ENCODE measurements around the gene TNFAIP8L3.

DNA sequence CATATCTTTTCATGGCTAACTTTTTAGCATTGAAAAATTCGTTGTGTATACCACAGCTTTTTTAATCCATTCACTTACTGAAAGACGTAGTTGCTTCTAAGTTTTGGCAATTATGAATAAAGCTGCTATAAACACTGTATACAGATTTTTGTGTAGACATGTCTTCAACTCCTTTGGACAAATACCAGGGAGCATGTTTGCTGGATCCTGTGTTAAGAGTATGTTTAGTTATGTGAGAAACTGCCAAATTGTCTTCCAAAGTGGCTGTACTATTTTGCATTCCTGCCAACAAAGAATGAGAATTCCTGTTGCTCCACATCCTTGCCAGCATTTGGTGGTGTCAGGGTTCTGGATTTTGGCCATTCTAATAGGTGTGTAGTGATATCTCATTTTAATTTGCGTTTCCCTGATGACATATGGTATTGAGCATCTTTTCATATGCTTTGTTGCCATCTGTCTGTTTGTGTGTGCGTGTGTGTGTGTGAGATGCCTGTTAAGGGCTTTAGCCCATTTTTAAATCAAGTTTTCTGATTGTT is 87.5 kb downstream of the TNFAIP8L3 start:
- TF ChIP-seq, protein P1, sequence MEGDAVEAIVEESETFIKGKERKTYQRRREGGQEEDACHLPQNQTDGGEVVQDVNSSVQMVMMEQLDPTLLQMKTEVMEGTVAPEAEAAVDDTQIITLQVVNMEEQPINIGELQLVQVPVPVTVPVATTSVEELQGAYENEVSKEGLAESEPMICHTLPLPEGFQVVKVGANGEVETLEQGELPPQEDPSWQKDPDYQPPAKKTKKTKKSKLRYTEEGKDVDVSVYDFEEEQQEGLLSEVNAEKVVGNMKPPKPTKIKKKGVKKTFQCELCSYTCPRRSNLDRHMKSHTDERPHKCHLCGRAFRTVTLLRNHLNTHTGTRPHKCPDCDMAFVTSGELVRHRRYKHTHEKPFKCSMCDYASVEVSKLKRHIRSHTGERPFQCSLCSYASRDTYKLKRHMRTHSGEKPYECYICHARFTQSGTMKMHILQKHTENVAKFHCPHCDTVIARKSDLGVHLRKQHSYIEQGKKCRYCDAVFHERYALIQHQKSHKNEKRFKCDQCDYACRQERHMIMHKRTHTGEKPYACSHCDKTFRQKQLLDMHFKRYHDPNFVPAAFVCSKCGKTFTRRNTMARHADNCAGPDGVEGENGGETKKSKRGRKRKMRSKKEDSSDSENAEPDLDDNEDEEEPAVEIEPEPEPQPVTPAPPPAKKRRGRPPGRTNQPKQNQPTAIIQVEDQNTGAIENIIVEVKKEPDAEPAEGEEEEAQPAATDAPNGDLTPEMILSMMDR (IDR thresholded peaks at IDR 0.05), result no peak
- TF ChIP-seq, protein P2, sequence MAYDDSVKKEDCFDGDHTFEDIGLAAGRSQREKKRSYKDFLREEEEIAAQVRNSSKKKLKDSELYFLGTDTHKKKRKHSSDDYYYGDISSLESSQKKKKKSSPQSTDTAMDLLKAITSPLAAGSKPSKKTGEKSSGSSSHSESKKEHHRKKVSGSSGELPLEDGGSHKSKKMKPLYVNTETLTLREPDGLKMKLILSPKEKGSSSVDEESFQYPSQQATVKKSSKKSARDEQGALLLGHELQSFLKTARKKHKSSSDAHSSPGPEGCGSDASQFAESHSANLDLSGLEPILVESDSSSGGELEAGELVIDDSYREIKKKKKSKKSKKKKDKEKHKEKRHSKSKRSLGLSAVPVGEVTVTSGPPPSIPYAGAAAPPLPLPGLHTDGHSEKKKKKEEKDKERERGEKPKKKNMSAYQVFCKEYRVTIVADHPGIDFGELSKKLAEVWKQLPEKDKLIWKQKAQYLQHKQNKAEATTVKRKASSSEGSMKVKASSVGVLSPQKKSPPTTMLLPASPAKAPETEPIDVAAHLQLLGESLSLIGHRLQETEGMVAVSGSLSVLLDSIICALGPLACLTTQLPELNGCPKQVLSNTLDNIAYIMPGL (CRISPR knock-in tag; IDR thresholded peaks at IDR 0.05; ENCODE audit: borderline replicate concordance), result no peak
- TF ChIP-seq NR3C1 (IDR thresholded peaks at IDR 0.05) (no peak), POLR2A (IDR thresholded peaks at IDR 0.05; ENCODE audit: low read length) (no peak), MAFK (IDR thresholded peaks at IDR 0.05; ENCODE audit: partially characterized antibody) (no peak), ZSCAN20 (CRISPR knock-in tag; IDR thresholded peaks at IDR 0.05) (no peak), NFE2L2 (conservative IDR thresholded peaks at IDR 0.05; ENCODE audit: low read length) (no peak)
- TF ChIP-seq, protein P3, sequence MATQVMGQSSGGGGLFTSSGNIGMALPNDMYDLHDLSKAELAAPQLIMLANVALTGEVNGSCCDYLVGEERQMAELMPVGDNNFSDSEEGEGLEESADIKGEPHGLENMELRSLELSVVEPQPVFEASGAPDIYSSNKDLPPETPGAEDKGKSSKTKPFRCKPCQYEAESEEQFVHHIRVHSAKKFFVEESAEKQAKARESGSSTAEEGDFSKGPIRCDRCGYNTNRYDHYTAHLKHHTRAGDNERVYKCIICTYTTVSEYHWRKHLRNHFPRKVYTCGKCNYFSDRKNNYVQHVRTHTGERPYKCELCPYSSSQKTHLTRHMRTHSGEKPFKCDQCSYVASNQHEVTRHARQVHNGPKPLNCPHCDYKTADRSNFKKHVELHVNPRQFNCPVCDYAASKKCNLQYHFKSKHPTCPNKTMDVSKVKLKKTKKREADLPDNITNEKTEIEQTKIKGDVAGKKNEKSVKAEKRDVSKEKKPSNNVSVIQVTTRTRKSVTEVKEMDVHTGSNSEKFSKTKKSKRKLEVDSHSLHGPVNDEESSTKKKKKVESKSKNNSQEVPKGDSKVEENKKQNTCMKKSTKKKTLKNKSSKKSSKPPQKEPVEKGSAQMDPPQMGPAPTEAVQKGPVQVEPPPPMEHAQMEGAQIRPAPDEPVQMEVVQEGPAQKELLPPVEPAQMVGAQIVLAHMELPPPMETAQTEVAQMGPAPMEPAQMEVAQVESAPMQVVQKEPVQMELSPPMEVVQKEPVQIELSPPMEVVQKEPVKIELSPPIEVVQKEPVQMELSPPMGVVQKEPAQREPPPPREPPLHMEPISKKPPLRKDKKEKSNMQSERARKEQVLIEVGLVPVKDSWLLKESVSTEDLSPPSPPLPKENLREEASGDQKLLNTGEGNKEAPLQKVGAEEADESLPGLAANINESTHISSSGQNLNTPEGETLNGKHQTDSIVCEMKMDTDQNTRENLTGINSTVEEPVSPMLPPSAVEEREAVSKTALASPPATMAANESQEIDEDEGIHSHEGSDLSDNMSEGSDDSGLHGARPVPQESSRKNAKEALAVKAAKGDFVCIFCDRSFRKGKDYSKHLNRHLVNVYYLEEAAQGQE (IDR thresholded peaks at IDR 0.05), result no peak
